Endothelial cell of umbilical vein (primary cell): ENCODE results near the gene CFL1. TPM values are rescaled to one million over a fixed set of nuclear protein-coding genes. Genes with fewer than 3 reads are reported as not detected.

Source experiments
- BruUV-seq: library from RNA; stranded (reverse); fragments of 400-500 nt; replicated peaks from 2 replicates; lab custom pipeline; 2021; lab: Mats Ljungman, UMichigan
- CTCF ChIA-PET: fragments of 300-600, 350-600 bp; sonication (Branson Sonifier 250); formaldehyde crosslinking; loops from one replicate; lab custom pipeline; 2021; ENCODE audit warnings: antibody characterized with exemption, inconsistent platforms; lab: Charles Lee
- POLR2A ChIA-PET: fragments of 300-600, 350-600 bp; sonication (Branson Sonifier 250); formaldehyde crosslinking; loops from one replicate; lab custom pipeline; 2021; ENCODE audit warnings: antibody characterized with exemption, inconsistent platforms; lab: Charles Lee
- DNase-seq: peaks from one replicate; pipeline ENCODE4 v3.0.0-alpha.2; 2011; ENCODE audit warnings: low read depth, low spot score
- FAIRE-seq: peaks from 2 replicates; lab custom pipeline; 2011; peaks lifted over from hg19 to GRCh38; lab: Jason Lieb, UNC
- H2AFZ ChIP-seq: 2 replicates; pipeline ENCODE4 v1.6.0; 2012; ENCODE audit warnings: low read depth, low read length, control low read depth, inconsistent platforms
- H3K27ac ChIP-seq: 2 replicates; pipeline ENCODE4 v1.5.1; 2011; ENCODE audit warnings: low read depth, mild to moderate bottlenecking, control low read depth, low read length, moderate library complexity; ENCODE audit not compliant: insufficient read depth
- H3K27me3 ChIP-seq, 2 experiments: 2 replicates each; pipeline versions ENCODE4 v1.6.0 to v1.6.1; 2011; ENCODE audit warnings: low read length in 2 of 2, mixed read lengths in 1 of 2; ENCODE audit not compliant: control insufficient read depth in 2 of 2, insufficient read depth in 2 of 2
- H3K36me3 ChIP-seq, 2 experiments: 2 replicates in 1 of 2; 3 replicates in 1 of 2; pipeline ENCODE4 v1.5.1; 2011; ENCODE audit warnings: low read length in 2 of 2, mild to moderate bottlenecking in 1 of 2, moderate library complexity in 1 of 2; ENCODE audit not compliant: control insufficient read depth in 2 of 2, insufficient read depth in 2 of 2; ENCODE audit errors: extremely low read depth in 1 of 2
- H3K4me1 ChIP-seq: 3 replicates; pipeline ENCODE4 v1.5.1; 2011; ENCODE audit warnings: mild to moderate bottlenecking, low read length; ENCODE audit not compliant: control insufficient read depth, insufficient read depth; ENCODE audit errors: extremely low read depth
- H3K4me2 ChIP-seq: 2 replicates; pipeline ENCODE4 v1.6.1; 2011; ENCODE audit warnings: low read length, control low read depth, mixed read lengths; ENCODE audit not compliant: insufficient read depth
- H3K4me3 ChIP-seq, 3 experiments: fragments of 200-600 bp in 1 of 3; sonication (generic), shearing (Covaris generic) in 1 of 3; replicated peaks in 1 of 3; 2 replicates each; pipeline ENCODE4 v1.5.1; 2011 to 2016; ENCODE audit warnings: control low read depth in 3 of 3, low read length in 3 of 3, mild to moderate bottlenecking in 2 of 3, inconsistent platforms in 1 of 3, low read depth in 1 of 3, moderate library complexity in 1 of 3; ENCODE audit not compliant: insufficient read depth in 1 of 3
- H3K79me2 ChIP-seq: 2 replicates; pipeline ENCODE4 v1.6.0; 2012; ENCODE audit warnings: low read length, inconsistent platforms; ENCODE audit not compliant: control insufficient read depth, insufficient read depth
- H3K9ac ChIP-seq: replicated peaks from 2 replicates; pipeline ENCODE3; 2011; ENCODE audit warnings: low read length, control low read depth; ENCODE audit not compliant: insufficient read depth; ENCODE audit errors: extremely low read depth
- H3K9me1 ChIP-seq: replicated peaks from 3 replicates; pipeline ENCODE4 v1.6.0; 2011; ENCODE audit warnings: mild to moderate bottlenecking, low read length; ENCODE audit not compliant: control insufficient read depth, insufficient read depth; ENCODE audit errors: extremely low read depth
- H3K9me3 ChIP-seq: replicated peaks from 2 replicates; pipeline ENCODE4 v1.5.1; 2012; ENCODE audit warnings: low read length, inconsistent platforms; ENCODE audit not compliant: control insufficient read depth, insufficient read depth
- H4K20me1 ChIP-seq: replicated peaks from 2 replicates; pipeline ENCODE3; 2011; ENCODE audit warnings: mild to moderate bottlenecking, low read length; ENCODE audit not compliant: control insufficient read depth, insufficient read depth; ENCODE audit errors: extremely low read depth
- EZH2 ChIP-seq: IDR thresholded peaks from 2 replicates; pipeline ENCODE4 v1.6.1; 2012; ENCODE audit warnings: borderline replicate concordance, low read depth, mild to moderate bottlenecking, moderate library complexity, low read length, inconsistent platforms; ENCODE audit not compliant: severe bottlenecking
- FOS ChIP-seq: IDR thresholded peaks from 2 replicates; pipeline ENCODE4 v1.6.1; 2011; ENCODE audit warnings: mild to moderate bottlenecking, low read length, moderate library complexity, borderline replicate concordance; ENCODE audit not compliant: insufficient read depth
- GATA2 ChIP-seq: IDR thresholded peaks from 2 replicates; pipeline ENCODE4 v1.7.0; 2011; ENCODE audit warnings: low read depth, mild to moderate bottlenecking, moderate library complexity, mixed read lengths, low read length; ENCODE audit not compliant: insufficient read length, insufficient read depth
- JUN ChIP-seq: IDR thresholded peaks from 2 replicates; pipeline ENCODE4 v1.6.1; 2011; ENCODE audit warnings: borderline replicate concordance, low read depth; ENCODE audit not compliant: insufficient read length, insufficient read depth
- MYC ChIP-seq: IDR thresholded peaks from one replicate; pipeline ENCODE4 v1.6.1; 2011; ENCODE audit warnings: mild to moderate bottlenecking, low read depth, low read length
- POLR2A ChIP-seq: IDR thresholded peaks from 2 replicates; pipeline ENCODE4 v1.6.1; 2012; ENCODE audit warnings: low read depth, mild to moderate bottlenecking, control low read depth, low read length
- POLR2AphosphoS5 ChIP-seq: IDR thresholded peaks from 2 replicates; pipeline ENCODE4 v1.6.1; 2012; ENCODE audit warnings: low read depth, mild to moderate bottlenecking, control low read depth, low read length, moderate library complexity; ENCODE audit not compliant: insufficient read depth
- dilution Hi-C: fragments of 300-500 bp; cut with MboI; formaldehyde crosslinking; loops from one replicate; pipeline ENCODE4 v1.15.0; 2019; ENCODE audit warnings: low sequenced_read_pairs; ENCODE audit not compliant: extremely low pct_ligation_motif_present
- intact Hi-C: fragments of 100-400 bp; cut with micrococcal nuclease; formaldehyde crosslinking; loops from one replicate; pipeline ENCODE4 v1.10.0; 2022
- polyA plus RNA-seq, 4 experiments: library from polyadenylated mRNA; depleted of rRNA in 3 of 4; stranded (reverse) in 3 of 4; unstranded in 1 of 4; fragments of >200 nt; gene quantifications; 2 replicates each; pipeline versions ENCODE4 v1.2.1 to v1.2.3, GENCODE V29; 2011 to 2012; ENCODE audit warnings: missing spikeins in 1 of 4
- total RNA-seq: library from RNA; stranded (reverse); gene quantifications from 2 replicates; pipeline ENCODE4 v1.2.3, GENCODE V29; 2021
- TF ChIP-seq, protein P1 (sequence below): IDR thresholded peaks from 2 replicates; pipeline ENCODE4 v1.6.1; 2011; ENCODE audit not compliant: insufficient read depth, insufficient read length
- TF ChIP-seq, protein P2 (sequence below), 2 donors: IDR thresholded peaks; 1 replicate in 1 of 2; 2 replicates in 1 of 2; pipeline ENCODE4 v1.5.1; 2011; ENCODE audit warnings: low read length in 2 of 2, mild to moderate bottlenecking in 2 of 2, moderate library complexity in 2 of 2, control low read depth in 1 of 2, inconsistent platforms in 1 of 2, low read depth in 1 of 2; ENCODE audit not compliant: insufficient read depth in 1 of 2; ENCODE audit errors: extremely low read depth in 1 of 2

CFL1 gene
- total and polyA plus RNA-seq, 2 donors (not counting 3 experiments of a cell fraction or from before 2014, with no cell fraction given), result 1,844 to 2,403 TPM

DNA sequence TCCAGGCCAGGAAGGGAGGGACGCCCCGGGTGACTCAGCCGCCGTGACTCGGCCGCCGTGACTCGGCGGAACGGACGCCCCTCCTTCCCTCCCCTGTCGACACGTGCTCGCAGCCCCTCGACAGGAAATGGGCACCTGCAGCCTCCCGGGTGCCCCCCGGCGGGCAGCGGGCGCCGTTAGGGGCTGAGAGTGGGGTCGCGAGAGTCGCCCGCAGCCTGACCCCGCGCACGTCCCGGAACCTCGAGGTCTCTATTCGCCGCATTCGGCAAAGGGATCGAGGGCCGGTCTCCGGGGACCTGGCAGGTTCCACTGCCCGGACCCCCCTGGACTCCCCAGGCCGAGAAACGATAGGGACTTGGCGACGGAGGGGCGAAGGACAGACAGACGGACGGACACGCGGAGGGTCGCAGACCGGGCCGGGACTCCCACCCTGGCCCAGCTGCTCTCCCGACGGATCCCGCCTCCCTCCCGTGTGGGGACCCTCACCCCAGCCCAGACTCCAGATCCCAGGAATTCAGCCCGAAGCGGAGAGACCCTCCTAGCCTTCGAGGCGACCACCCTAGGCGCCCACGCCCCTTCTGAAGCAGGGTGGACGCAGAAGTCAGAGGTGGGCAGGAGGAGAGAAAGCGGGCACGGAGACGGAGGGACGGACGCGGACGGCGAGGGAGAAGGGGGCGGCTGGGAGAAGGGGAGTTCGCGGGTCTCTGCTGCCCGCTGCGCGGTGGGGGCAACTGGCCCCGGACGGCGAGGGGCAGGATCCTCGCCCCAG, 41.6 kb upstream of the CFL1 start:
- TF ChIP-seq POLR2A (peak; percentile 65), EZH2 (no peak), GATA2 (no peak), MYC (peak; percentile 98), POLR2AphosphoS5 (peak; percentile 90), FOS (peak; percentile 95), JUN (peak; percentile 24)
- TF ChIP-seq, protein P1, sequence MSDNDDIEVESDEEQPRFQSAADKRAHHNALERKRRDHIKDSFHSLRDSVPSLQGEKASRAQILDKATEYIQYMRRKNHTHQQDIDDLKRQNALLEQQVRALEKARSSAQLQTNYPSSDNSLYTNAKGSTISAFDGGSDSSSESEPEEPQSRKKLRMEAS, result peak; percentile 80
- TF ChIP-seq, protein P2, sequence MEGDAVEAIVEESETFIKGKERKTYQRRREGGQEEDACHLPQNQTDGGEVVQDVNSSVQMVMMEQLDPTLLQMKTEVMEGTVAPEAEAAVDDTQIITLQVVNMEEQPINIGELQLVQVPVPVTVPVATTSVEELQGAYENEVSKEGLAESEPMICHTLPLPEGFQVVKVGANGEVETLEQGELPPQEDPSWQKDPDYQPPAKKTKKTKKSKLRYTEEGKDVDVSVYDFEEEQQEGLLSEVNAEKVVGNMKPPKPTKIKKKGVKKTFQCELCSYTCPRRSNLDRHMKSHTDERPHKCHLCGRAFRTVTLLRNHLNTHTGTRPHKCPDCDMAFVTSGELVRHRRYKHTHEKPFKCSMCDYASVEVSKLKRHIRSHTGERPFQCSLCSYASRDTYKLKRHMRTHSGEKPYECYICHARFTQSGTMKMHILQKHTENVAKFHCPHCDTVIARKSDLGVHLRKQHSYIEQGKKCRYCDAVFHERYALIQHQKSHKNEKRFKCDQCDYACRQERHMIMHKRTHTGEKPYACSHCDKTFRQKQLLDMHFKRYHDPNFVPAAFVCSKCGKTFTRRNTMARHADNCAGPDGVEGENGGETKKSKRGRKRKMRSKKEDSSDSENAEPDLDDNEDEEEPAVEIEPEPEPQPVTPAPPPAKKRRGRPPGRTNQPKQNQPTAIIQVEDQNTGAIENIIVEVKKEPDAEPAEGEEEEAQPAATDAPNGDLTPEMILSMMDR (IDR thresholded peaks at IDR 0.05; ENCODE audit: extremely low read depth in 1 of 2, insufficient read depth in 1 of 2, low read depth in 1 of 2, low read length in 2 of 2), result peak in 1 of 2 donors; percentile 11
- Histone ChIP-seq H3K27ac (peak overlapping the region; percentile 87), H3K9me3 (no peaks in the 10 kb centered on the region), H3K79me2 (peaks cover 52% of the 10 kb centered on the region), H3K4me3 (peak overlapping the region; percentile 58 to 79 (median 69)), H3K9ac (peak overlapping the region; percentile 99), H3K4me1 (peaks cover 42% of the 10 kb centered on the region), H2AFZ (no peak overlapping the region), H4K20me1 (no peaks in the 10 kb centered on the region), H3K4me2 (peak overlapping the region; percentile 1), H3K27me3 (no peaks in the 10 kb centered on the region), H3K36me3 (peaks cover 5 to 8% of the 10 kb centered on the region in 2 experiments), H3K9me1 (no peaks in the 10 kb centered on the region)
- TSS peak; percentile 50 for BruUV-seq
- CTCF ChIA-PET, result interaction anchor here (3.4 to 6.2 kb wide), 3 partner anchors 9 to 16 kb away, joined by 13 to 69 read pairs (median 17); partner anchors contain the start of genes CCDC85B and FIBP
- peak; percentile 73 for DNase-seq
- dilution Hi-C loops, result no loop called here
- intact Hi-C loops, result loop anchor here (1.0 kb wide), 2 partner anchors 8 to 16 kb away; no protein-coding TSS in a partner anchor
- no peak for FAIRE-seq
- POLR2A ChIA-PET, result interaction anchor here (0.7 to 4.2 kb wide), 6 partner anchors 8 to 85 kb away, joined by 3 to 29 read pairs (median 13); partner anchors contain the start of genes CCDC85B and FIBP
